H1 (cell line): ENCODE measurements around the gene ATG9B. TPM values are rescaled to one million over a fixed set of nuclear protein-coding genes. Genes with fewer than 3 reads are reported as not detected.

Experiments used
- CTCF ChIA-PET: fragments of 300-600 bp; sonication (Branson Sonifier 250); formaldehyde crosslinking; loops from one replicate; lab custom pipeline; 2021; ENCODE audit not compliant: partially characterized antibody; lab: Charles Lee
- POLR2A ChIA-PET: fragments of 300-600 bp; sonication (Branson Sonifier 250); formaldehyde crosslinking; loops from one replicate; lab custom pipeline; 2021; ENCODE audit warnings: inconsistent platforms; ENCODE audit not compliant: partially characterized antibody; lab: Charles Lee
- DNase-seq, 2 experiments: peaks; one replicate each; pipeline versions ENCODE4 v3.0.0 to v3.0.0-alpha.2; 2010 to 2022; ENCODE audit warnings: low spot score in 2 of 2, low read depth in 1 of 2, mixed read lengths in 1 of 2
- FAIRE-seq: peaks from 2 replicates; lab custom pipeline; 2011; peaks lifted over from hg19 to GRCh38; lab: Jason Lieb, UNC
- H2AFZ ChIP-seq: 2 replicates; pipeline ENCODE4 v1.8.1; 2012; ENCODE audit warnings: low read length, inconsistent platforms
- H2AK5ac ChIP-seq: 2 replicates; pipeline ENCODE4 v1.6.1; 2013; ENCODE audit warnings: low read depth, low read length
- H2BK120ac ChIP-seq: replicated peaks from 2 replicates; pipeline ENCODE3; 2013; ENCODE audit warnings: low read depth, low read length, inconsistent platforms
- H2BK12ac ChIP-seq: 2 replicates; pipeline ENCODE4 v1.6.1; 2013; ENCODE audit warnings: low read depth, low read length
- H2BK15ac ChIP-seq: 2 replicates; pipeline ENCODE4 v1.6.1; 2013; ENCODE audit warnings: low read length
- H2BK20ac ChIP-seq: 2 replicates; pipeline ENCODE4 v1.6.1; 2013; ENCODE audit warnings: low read length
- H2BK5ac ChIP-seq: 2 replicates; pipeline ENCODE4 v1.6.1; 2013; ENCODE audit warnings: low read depth, low read length
- H3K14ac ChIP-seq: 2 replicates; pipeline ENCODE4 v1.6.1; 2013; ENCODE audit warnings: inconsistent platforms; ENCODE audit not compliant: insufficient read length
- H3K18ac ChIP-seq: 2 replicates; pipeline ENCODE4 v1.6.1; 2013; ENCODE audit warnings: low read length; ENCODE audit errors: extremely low read depth
- H3K23ac ChIP-seq: 2 replicates; pipeline ENCODE4 v1.6.1; 2013; ENCODE audit warnings: inconsistent platforms; ENCODE audit not compliant: insufficient read length
- H3K23me2 ChIP-seq: 2 replicates; pipeline ENCODE4 v1.6.1; 2013; ENCODE audit warnings: low read depth, low read length
- H3K27ac ChIP-seq: 2 replicates; pipeline ENCODE4 v1.6.1; 2011; ENCODE audit warnings: low read depth, low read length, inconsistent platforms
- H3K27me3 ChIP-seq, 4 experiments: replicated peaks in 1 of 4; 1 replicate in 1 of 4; 2 replicates in 3 of 4; pipeline versions ENCODE4 v1.6.1 to v1.8.1; 2011 to 2013; ENCODE audit warnings: low read length in 3 of 4, mild to moderate bottlenecking in 3 of 4, inconsistent platforms in 2 of 4, mixed read lengths in 2 of 4, moderate library complexity in 1 of 4; ENCODE audit not compliant: control insufficient read depth in 3 of 4, insufficient read depth in 3 of 4; ENCODE audit errors: extremely low read depth in 1 of 4
- H3K36me3 ChIP-seq, 4 experiments: 2 replicates each; pipeline versions ENCODE4 v1.6.1 to v1.8.1; 2011 to 2013; ENCODE audit warnings: mild to moderate bottlenecking in 4 of 4, low read length in 3 of 4, moderate library complexity in 2 of 4, control low read depth in 1 of 4, inconsistent platforms in 1 of 4; ENCODE audit not compliant: insufficient read depth in 4 of 4, control insufficient read depth in 2 of 4
- H3K4ac ChIP-seq: replicated peaks from 2 replicates; pipeline ENCODE3; 2013; ENCODE audit warnings: low read length, low read depth, mixed read lengths, inconsistent platforms; ENCODE audit not compliant: insufficient read length
- H3K4me1 ChIP-seq, 4 experiments: replicated peaks in 1 of 4; 1 replicate in 1 of 4; 2 replicates in 3 of 4; pipeline versions ENCODE4 v1.6.1 to v1.8.1; 2011 to 2013; ENCODE audit warnings: low read length in 3 of 4, inconsistent platforms in 2 of 4, mixed read lengths in 1 of 4; ENCODE audit not compliant: insufficient read depth in 4 of 4, control insufficient read depth in 3 of 4
- H3K4me2 ChIP-seq, 2 experiments: 2 replicates each; pipeline versions ENCODE4 v1.6.1 to v1.8.1; 2011 to 2013; ENCODE audit warnings: low read depth in 2 of 2, low read length in 2 of 2, control low read depth in 1 of 2, inconsistent platforms in 1 of 2, mild to moderate bottlenecking in 1 of 2; ENCODE audit not compliant: insufficient read depth in 1 of 2
- H3K4me3 ChIP-seq, 4 experiments: fragments of 200-600, 300-600 bp in 1 of 4; sonication (generic), shearing (Covaris generic), sonication (Bioruptor Twin) in 1 of 4; 2 replicates each; pipeline versions ENCODE4 v1.5.1 to v1.8.1; 2011 to 2016; ENCODE audit warnings: low read length in 4 of 4, low read depth in 3 of 4, control low read depth in 2 of 4, inconsistent platforms in 2 of 4, mild to moderate bottlenecking in 2 of 4, mixed read lengths in 1 of 4, moderate library complexity in 1 of 4; ENCODE audit not compliant: insufficient read depth in 2 of 4; ENCODE audit errors: extremely low read depth in 1 of 4
- H3K56ac ChIP-seq: replicated peaks from 2 replicates; pipeline ENCODE3; 2013; ENCODE audit warnings: low read depth, mild to moderate bottlenecking, mixed read lengths, low read length, inconsistent platforms; ENCODE audit not compliant: insufficient read length
- H3K79me1 ChIP-seq: 2 replicates; pipeline ENCODE4 v1.6.1; 2013; ENCODE audit warnings: low read depth, low read length, control low read depth
- H3K79me2 ChIP-seq, 2 experiments: 2 replicates each; pipeline versions ENCODE4 v1.6.1 to v1.8.1; 2012 to 2013; ENCODE audit warnings: low read length in 2 of 2, mild to moderate bottlenecking in 2 of 2, inconsistent platforms in 1 of 2; ENCODE audit not compliant: insufficient read depth in 2 of 2, control insufficient read depth in 1 of 2
- H3K9ac ChIP-seq, 4 experiments: replicated peaks in 1 of 4; 1 replicate in 1 of 4; 2 replicates in 3 of 4; pipeline versions ENCODE4 v1.6.1 to v1.8.1; 2011 to 2013; ENCODE audit warnings: low read depth in 3 of 4, low read length in 3 of 4, control low read depth in 2 of 4, mild to moderate bottlenecking in 2 of 4, moderate library complexity in 2 of 4, inconsistent platforms in 1 of 4; ENCODE audit errors: extremely low read depth in 1 of 4
- H3K9me3 ChIP-seq, 2 experiments: 2 replicates each; pipeline versions ENCODE4 v1.6.1 to v1.8.1; 2012 to 2013; ENCODE audit warnings: mild to moderate bottlenecking in 2 of 2, moderate library complexity in 2 of 2, control low read depth in 1 of 2, inconsistent platforms in 1 of 2, low read depth in 1 of 2, low read length in 1 of 2, mixed read lengths in 1 of 2; ENCODE audit not compliant: insufficient read depth in 2 of 2
- H4K20me1 ChIP-seq, 2 experiments: replicated peaks in 1 of 2; 2 replicates each; pipeline versions ENCODE3 to v1.8.1; 2011 to 2013; ENCODE audit warnings: inconsistent platforms in 2 of 2, low read length in 2 of 2, mild to moderate bottlenecking in 1 of 2; ENCODE audit not compliant: insufficient read depth in 2 of 2, control insufficient read depth in 1 of 2
- H4K5ac ChIP-seq: 2 replicates; pipeline ENCODE4 v1.6.1; 2013; ENCODE audit warnings: low read length, low read depth, mixed read lengths, inconsistent platforms; ENCODE audit not compliant: insufficient read length
- H4K8ac ChIP-seq: 2 replicates; pipeline ENCODE4 v1.8.0; 2013; ENCODE audit warnings: mild to moderate bottlenecking, moderate library complexity, low read length, inconsistent platforms; ENCODE audit not compliant: insufficient read depth; ENCODE audit errors: extremely low read depth
- H4K91ac ChIP-seq: replicated peaks from 2 replicates; pipeline ENCODE3; 2013; ENCODE audit warnings: low read length, mixed read lengths, inconsistent platforms; ENCODE audit not compliant: insufficient read length
- NANOG ChIP-seq: IDR thresholded peaks from 2 replicates; pipeline ENCODE4 v1.6.1; 2011; ENCODE audit warnings: low read length, low read depth, mild to moderate bottlenecking, inconsistent platforms; ENCODE audit not compliant: insufficient read depth, poor library complexity, severe bottlenecking
- SIN3A ChIP-seq, 2 experiments: IDR thresholded peaks in 1 of 2; conservative IDR thresholded peaks in 1 of 2; 2 replicates each; pipeline ENCODE4 v1.6.1; 2011 to 2012; ENCODE audit warnings: low read length in 2 of 2, improper control_type of control experiment in 1 of 2, low read depth in 1 of 2, mild to moderate bottlenecking in 1 of 2
- TCF12 ChIP-seq: IDR thresholded peaks from 2 replicates; pipeline ENCODE4 v1.6.1; 2011; ENCODE audit warnings: low read depth, mild to moderate bottlenecking, low read length
- WGBS, 2 experiments: shearing (Covaris generic) in 1 of 2; methylation state at CpG; one replicate each; pipeline versions ENCODE4 v1.1.6 to v1.1.7; 2013 to 2015; ENCODE audit warnings: low lambda C conversion rate in 2 of 2, mixed read lengths in 2 of 2, inconsistent platforms in 1 of 2, low coverage in 1 of 2, missing lambda C conversion rate in 1 of 2; ENCODE audit not compliant: insufficient replicate concordance in 2 of 2, insufficient coverage in 1 of 2, insufficient read length in 1 of 2; ENCODE audit errors: extremely low coverage in 1 of 2, missing lambda C conversion rate in 1 of 2; 5-methylcytosine and 5-hydroxymethylcytosine counted together
- polyA plus RNA-seq, 7 experiments: library from polyadenylated mRNA; depleted of rRNA in 3 of 7; stranded (reverse) in 5 of 7; unstranded in 2 of 7; fragments of >200 nt in 5 of 7; fragments of 200-250 nt in 2 of 7; gene quantifications; 1 replicate in 5 of 7; 2 replicates in 1 of 7; 4 replicates in 1 of 7; pipeline versions ENCODE4 v1.2.1 to v1.2.3, GENCODE V29; 2011 to 2013; ENCODE audit warnings: missing spikeins in 2 of 7, mixed read lengths in 2 of 7
- total RNA-seq: library from RNA; stranded (reverse); fragmentation: NEBNext Ultra II Directional; extraction: Animal tissue kit (Norgen Biotek cat#: 25700); gene quantifications from 2 replicates; pipeline ENCODE4 v1.2.1, GENCODE V29; 2021

ATG9B gene
- total and polyA plus RNA-seq, 2 of the 8 experiments (the other 6 are each of a cell fraction or from before 2014, with no cell fraction given), result 1.4 to 2.3 TPM

- TF ChIP-seq SIN3A (conservative IDR thresholded peaks at IDR 0.05 in 1 of 2, IDR thresholded peaks at IDR 0.05 in 1 of 2; ENCODE audit: low read depth in 1 of 2, low read length in 2 of 2) (0 out of 4 replicates have a peak, but pooled peaks of 1 of the 2 experiments have one; percentile 34), NANOG (no peak), TCF12 (no peak)
- TF ChIP-seq, all 59 proteins: peak for 1
- peaks cover 11% of the 10 kb centered on the region for H3K23me2 ChIP-seq
- CTCF ChIA-PET, result interaction anchor here (0.9 to 27.0 kb wide), 11 partner anchors 3 to 95 kb away, joined by 3 to 797 read pairs (median 13); partner anchors contain the start of genes KCNH2 and NOS3
- POLR2A ChIA-PET, result interaction anchor here (1.2 to 1.8 kb wide), 3 partner anchors 9 to 39 kb away, joined by 3 to 5 read pairs (median 3); no protein-coding TSS in a partner anchor
- H3K9me3 ChIP-seq, result no peaks in the 10 kb centered on the region
- WGBS, 2 experiments, result 78% methylated on average over 13 of the region's 16 CpGs; no CpG with 5 or more reads in 1 of the 2 experiments
- no peak for FAIRE-seq
- no peak overlapping the region; a peak in 1 of 4 replicates for H3K4me2 ChIP-seq
- H3K4me3 ChIP-seq, result no peak overlapping the region
- 0 out of 2 replicates have a peak overlapping the region, but pooled peaks have one; percentile 6 for H4K8ac ChIP-seq
- H4K5ac ChIP-seq, result no peak overlapping the region
- H2AFZ ChIP-seq, result no peak overlapping the region
- no peak overlapping the region for H3K14ac ChIP-seq
- peak overlapping the region; percentile 44; the same call in 1 of the 2 replicates for H2BK5ac ChIP-seq
- no peak overlapping the region; the same call in 1 of the 2 replicates for H3K18ac ChIP-seq
- H2BK15ac ChIP-seq, result peak overlapping the region; percentile 61; the same call in 1 of the 2 replicates
- no peaks in the 10 kb centered on the region; the same call in 1 of the 2 replicates for H3K79me1 ChIP-seq
- peaks cover 0 to 11% (median 10%) of the 10 kb centered on the region in 4 experiments; a peak in 6 of 7 replicates for H3K27me3 ChIP-seq
- no peak overlapping the region for H3K23ac ChIP-seq
- DNase-seq, result no peak
- peak overlapping the region; percentile 76 for H3K4ac ChIP-seq
- H2BK12ac ChIP-seq, result peak overlapping the region; percentile 90; the same call in 1 of the 2 replicates
- H3K36me3 ChIP-seq, result no peaks in the 10 kb centered on the region
- no peak overlapping the region for H2BK120ac ChIP-seq
- peak overlapping the region; percentile 46 for H4K91ac ChIP-seq
- no peak overlapping the region for H3K9ac ChIP-seq
- H2AK5ac ChIP-seq, result peak overlapping the region; percentile 93; the same call in 1 of the 2 replicates
- peaks cover 2 to 36% (median 29%) of the 10 kb centered on the region in 4 experiments for H3K4me1 ChIP-seq
- H3K56ac ChIP-seq, result no peak overlapping the region
- H4K20me1 ChIP-seq, result peaks cover 0 to 4% of the 10 kb centered on the region in 2 experiments
- no peak overlapping the region for H3K27ac ChIP-seq
- no peaks in the 10 kb centered on the region for H3K79me2 ChIP-seq
- no peak overlapping the region for H2BK20ac ChIP-seq
Measured at GRCh38 chr7:150971242-150972022, 52.9 kb downstream of the ATG9B start.
